NT2/D1 (cell line): ENCODE measurements around the gene MEX3B.

Experiments used
- SUZ12 ChIP-seq: IDR thresholded peaks from 2 replicates; pipeline ENCODE4 v1.6.1; 2011; ENCODE audit not compliant: insufficient read length, insufficient read depth; ENCODE audit errors: extremely low read depth
- YY1 ChIP-seq: IDR thresholded peaks from 2 replicates; pipeline ENCODE4 v1.6.1; 2011; ENCODE audit not compliant: insufficient read length, insufficient read depth
- ZNF274 ChIP-seq: IDR thresholded peaks from 2 replicates; pipeline ENCODE4 v1.6.1; 2011; ENCODE audit warnings: mild to moderate bottlenecking, low read depth, low read length

GRCh38 chr15:82030176-82030575 lies 15.6 kb downstream of the MEX3B start:
- TF ChIP-seq ZNF274 (no peak), YY1 (no peak), SUZ12 (no peak)
